HepG2 (cell line): ENCODE data around the gene EIF3L. TPM values are rescaled to one million over a fixed set of nuclear protein-coding genes. Genes with fewer than 3 reads are reported as not detected.

Experiments
- FOSL1 ChIP-seq: sonication (generic); formaldehyde crosslinking; IDR thresholded peaks from 2 replicates; pipeline ENCODE4 v1.9.0; 2021; ENCODE audit warnings: missing genetic modification reagents, borderline replicate concordance
- FOXC1 ChIP-seq: sonication (generic); formaldehyde crosslinking; IDR thresholded peaks from 2 replicates; pipeline ENCODE4 v1.8.0; 2022; ENCODE audit warnings: mild to moderate bottlenecking, missing genetic modification reagents, borderline replicate concordance
- GLI4 ChIP-seq: sonication (generic); formaldehyde crosslinking; IDR thresholded peaks from 2 replicates; pipeline ENCODE4 v1.5.1; 2020; ENCODE audit warnings: missing genetic modification reagents, mild to moderate bottlenecking, moderate library complexity, borderline replicate concordance
- HMG20B ChIP-seq: conservative IDR thresholded peaks from 2 replicates; pipeline ENCODE4 v1.6.1; 2016; ENCODE audit warnings: missing genetic modification reagents, missing compliant biosample characterization
- MYC ChIP-seq: sonication (generic); formaldehyde crosslinking; IDR thresholded peaks from 2 replicates; pipeline ENCODE4 v1.9.0; 2021; ENCODE audit warnings: missing genetic modification reagents, borderline replicate concordance
- PHB2 ChIP-seq: fragments of 450-650 bp; IDR thresholded peaks from 2 replicates; pipeline ENCODE4 v1.6.1; 2018; ENCODE audit not compliant: partially characterized antibody
- RARG ChIP-seq: sonication (generic); formaldehyde crosslinking; IDR thresholded peaks from 2 replicates; pipeline ENCODE4 v1.4.0; 2020; ENCODE audit warnings: low read depth, mild to moderate bottlenecking, missing genetic modification reagents
- RFXANK ChIP-seq: IDR thresholded peaks from 2 replicates; pipeline ENCODE4 v1.6.1; 2016
- SIN3B ChIP-seq: fragments of 150-350 bp; IDR thresholded peaks from 2 replicates; pipeline ENCODE4 v1.6.1; 2014; ENCODE audit warnings: low read length
- SOX6 ChIP-seq, 2 experiments: fragments of 450-650 bp in 1 of 2; sonication (generic) in 1 of 2; formaldehyde crosslinking in 1 of 2; IDR thresholded peaks; 2 replicates each; pipeline versions ENCODE4 v1.4.0 to v1.6.1; 2017 to 2020; ENCODE audit warnings: antibody characterized with exemption in 1 of 2, mild to moderate bottlenecking in 1 of 2, missing genetic modification reagents in 1 of 2
- TBX3 ChIP-seq: fragments of 450-650 bp; IDR thresholded peaks from 2 replicates; pipeline ENCODE4 v1.6.1; 2017; ENCODE audit warnings: antibody characterized with exemption, mild to moderate bottlenecking, inconsistent platforms, borderline replicate concordance
- TEAD3 ChIP-seq: optimal IDR thresholded peaks from 2 replicates; pipeline ENCODE3; 2016; ENCODE audit warnings: borderline replicate concordance
- TMF1 ChIP-seq: sonication (generic); formaldehyde crosslinking; IDR thresholded peaks from 2 replicates; pipeline ENCODE4 v1.8.1; 2022; ENCODE audit warnings: low read depth, missing genetic modification reagents
- U2AF2 ChIP-seq: fragments of 200-400 bp; formaldehyde crosslinking; IDR thresholded peaks from 2 replicates; pipeline ENCODE4 v1.6.1; 2017; ENCODE audit warnings: low read depth, mild to moderate bottlenecking, low read length
- XRCC5 ChIP-seq: fragments of 200-400 bp; formaldehyde crosslinking; optimal IDR thresholded peaks from 2 replicates; pipeline ENCODE3; 2017; ENCODE audit warnings: mild to moderate bottlenecking, low read length
- ZBTB38 ChIP-seq: sonication (generic); formaldehyde crosslinking; IDR thresholded peaks from 2 replicates; pipeline ENCODE4 v1.5.1; 2020; ENCODE audit warnings: mild to moderate bottlenecking, missing genetic modification reagents
- ZNF430 ChIP-seq: sonication (generic); formaldehyde crosslinking; IDR thresholded peaks from 2 replicates; pipeline ENCODE4 v1.9.0; 2021; ENCODE audit warnings: mild to moderate bottlenecking, missing genetic modification reagents
- ZNF431 ChIP-seq: sonication (generic); formaldehyde crosslinking; IDR thresholded peaks from 2 replicates; pipeline ENCODE4 v1.9.0; 2022; ENCODE audit warnings: missing genetic modification reagents, low read depth, mild to moderate bottlenecking, borderline replicate concordance
- ZNF546 ChIP-seq: sonication (generic); formaldehyde crosslinking; conservative IDR thresholded peaks from 2 replicates; pipeline ENCODE4 v1.8.1; 2023; ENCODE audit warnings: mild to moderate bottlenecking, missing genetic modification reagents
- ZNF552 ChIP-seq: sonication (generic); formaldehyde crosslinking; IDR thresholded peaks from 2 replicates; pipeline ENCODE4 v1.9.0; 2022; ENCODE audit warnings: missing genetic modification reagents, mild to moderate bottlenecking, borderline replicate concordance
- ZNF747 ChIP-seq: sonication (generic); formaldehyde crosslinking; IDR thresholded peaks from 2 replicates; pipeline ENCODE4 v1.8.1; 2023; ENCODE audit warnings: missing genetic modification reagents, mild to moderate bottlenecking, borderline replicate concordance
- polyA plus RNA-seq, 8 experiments: library from polyadenylated mRNA; depleted of rRNA in 3 of 8; stranded (reverse) in 7 of 8; unstranded in 1 of 8; fragments of >200 nt; fragmentation: Illumina TruSeq in 4 of 8; extraction: Trizol in 4 of 8; gene quantifications; 2 replicates each; pipeline versions ENCODE4 v1.2.1 to v1.2.3, GENCODE V29; 2011 to 2016; ENCODE audit warnings: low read depth in 4 of 8, missing spikeins in 1 of 8, mixed read lengths in 1 of 8; ENCODE audit not compliant: insufficient read depth in 1 of 8
- total RNA-seq, 5 experiments: library from RNA; depleted of rRNA; stranded (reverse); fragments of >200 nt; fragmentation: Illumina TruSeq; extraction: Trizol; gene quantifications; 2 replicates each; pipeline ENCODE4 v1.2.3, GENCODE V29; 2016; ENCODE audit warnings: low read depth in 1 of 5
- TF ChIP-seq, protein P1 (sequence below): sonication (generic); formaldehyde crosslinking; conservative IDR thresholded peaks from 2 replicates; pipeline ENCODE4 v1.8.0; 2022; ENCODE audit warnings: missing genetic modification reagents
- TF ChIP-seq, protein P2 (sequence below): sonication (generic); formaldehyde crosslinking; IDR thresholded peaks from 2 replicates; pipeline ENCODE4 v1.4.0; 2020; ENCODE audit warnings: missing genetic modification reagents, borderline replicate concordance
- TF ChIP-seq, protein P3 (sequence below): sonication (generic); formaldehyde crosslinking; IDR thresholded peaks from 2 replicates; pipeline ENCODE4 v1.5.0; 2020; ENCODE audit warnings: mild to moderate bottlenecking, missing genetic modification reagents, moderate library complexity

The EIF3L gene
- total and polyA plus RNA-seq, 2 of the 13 experiments (the other 11 are each of a cell fraction or from before 2014, with no cell fraction given), result 514 to 793 TPM

DNA sequence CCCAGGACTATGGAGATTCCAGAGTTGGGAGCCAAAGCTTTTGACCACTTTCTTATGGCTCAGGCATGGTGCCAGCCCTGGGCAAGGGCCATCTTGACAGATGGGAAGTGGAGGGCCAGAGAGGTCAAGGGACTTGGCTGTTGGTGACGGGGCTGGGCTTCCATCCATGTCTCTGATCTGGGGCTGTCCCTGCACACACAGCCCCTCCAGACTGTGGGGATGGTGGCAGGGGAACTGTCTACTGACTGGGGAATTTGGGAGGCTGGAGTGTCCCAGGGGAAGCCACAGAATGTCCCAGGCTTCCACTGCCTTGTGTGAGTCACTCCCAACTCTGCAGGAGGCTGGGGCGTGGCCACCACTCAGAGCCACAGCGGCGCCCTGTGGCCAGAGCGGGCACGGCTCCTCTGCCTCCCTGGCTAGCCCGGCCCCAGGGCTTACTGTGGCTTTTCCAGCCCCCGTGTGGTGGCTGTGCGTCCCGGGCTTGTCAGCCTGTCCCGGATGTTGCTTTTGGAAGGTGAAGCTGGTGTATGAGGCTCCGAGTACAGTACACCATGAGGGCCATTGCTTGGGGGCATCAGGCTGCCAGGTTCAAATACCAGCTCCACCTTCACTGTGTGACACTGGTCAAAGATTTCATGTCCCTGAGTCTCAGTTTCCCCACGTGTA lies 84.6 kb downstream of the EIF3L start (continued):
- TF ChIP-seq, protein P1, sequence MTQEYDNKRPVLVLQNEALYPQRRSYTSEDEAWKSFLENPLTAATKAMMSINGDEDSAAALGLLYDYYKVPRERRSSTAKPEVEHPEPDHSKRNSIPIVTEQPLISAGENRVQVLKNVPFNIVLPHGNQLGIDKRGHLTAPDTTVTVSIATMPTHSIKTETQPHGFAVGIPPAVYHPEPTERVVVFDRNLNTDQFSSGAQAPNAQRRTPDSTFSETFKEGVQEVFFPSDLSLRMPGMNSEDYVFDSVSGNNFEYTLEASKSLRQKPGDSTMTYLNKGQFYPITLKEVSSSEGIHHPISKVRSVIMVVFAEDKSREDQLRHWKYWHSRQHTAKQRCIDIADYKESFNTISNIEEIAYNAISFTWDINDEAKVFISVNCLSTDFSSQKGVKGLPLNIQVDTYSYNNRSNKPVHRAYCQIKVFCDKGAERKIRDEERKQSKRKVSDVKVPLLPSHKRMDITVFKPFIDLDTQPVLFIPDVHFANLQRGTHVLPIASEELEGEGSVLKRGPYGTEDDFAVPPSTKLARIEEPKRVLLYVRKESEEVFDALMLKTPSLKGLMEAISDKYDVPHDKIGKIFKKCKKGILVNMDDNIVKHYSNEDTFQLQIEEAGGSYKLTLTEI (CRISPR knock-in tag), result no peak
- TF ChIP-seq TBX3 (no peak), SOX6 (IDR thresholded peaks at IDR 0.05) (no peak), SOX6 (CRISPR knock-in tag; IDR thresholded peaks at IDR 0.05) (peak; percentile 55), SIN3B (no peak), GLI4 (CRISPR knock-in tag) (no peak), FOXC1 (peak; percentile 54; the same call in 1 of the 2 replicates), FOSL1 (CRISPR knock-in tag) (peak; percentile 52), ZNF552 (CRISPR knock-in tag) (no peak), RFXANK (CRISPR knock-in tag) (no peak), TEAD3 (CRISPR knock-in tag) (peak; percentile 78), ZNF430 (CRISPR knock-in tag) (no peak), HMG20B (CRISPR knock-in tag) (no peak), ZBTB38 (peak; percentile 59; the same call in 1 of the 2 replicates), PHB2 (no peak), U2AF2 (no peak), ZNF546 (CRISPR knock-in tag) (no peak), RARG (CRISPR knock-in tag) (no peak), ZNF431 (no peak), TMF1 (no peak), MYC (CRISPR knock-in tag) (peak; percentile 57; the same call in 1 of the 2 replicates), XRCC5 (peak; percentile 99), ZNF747 (CRISPR knock-in tag) (peak; percentile 57; the same call in 1 of the 2 replicates)
- TF ChIP-seq, protein P2, sequence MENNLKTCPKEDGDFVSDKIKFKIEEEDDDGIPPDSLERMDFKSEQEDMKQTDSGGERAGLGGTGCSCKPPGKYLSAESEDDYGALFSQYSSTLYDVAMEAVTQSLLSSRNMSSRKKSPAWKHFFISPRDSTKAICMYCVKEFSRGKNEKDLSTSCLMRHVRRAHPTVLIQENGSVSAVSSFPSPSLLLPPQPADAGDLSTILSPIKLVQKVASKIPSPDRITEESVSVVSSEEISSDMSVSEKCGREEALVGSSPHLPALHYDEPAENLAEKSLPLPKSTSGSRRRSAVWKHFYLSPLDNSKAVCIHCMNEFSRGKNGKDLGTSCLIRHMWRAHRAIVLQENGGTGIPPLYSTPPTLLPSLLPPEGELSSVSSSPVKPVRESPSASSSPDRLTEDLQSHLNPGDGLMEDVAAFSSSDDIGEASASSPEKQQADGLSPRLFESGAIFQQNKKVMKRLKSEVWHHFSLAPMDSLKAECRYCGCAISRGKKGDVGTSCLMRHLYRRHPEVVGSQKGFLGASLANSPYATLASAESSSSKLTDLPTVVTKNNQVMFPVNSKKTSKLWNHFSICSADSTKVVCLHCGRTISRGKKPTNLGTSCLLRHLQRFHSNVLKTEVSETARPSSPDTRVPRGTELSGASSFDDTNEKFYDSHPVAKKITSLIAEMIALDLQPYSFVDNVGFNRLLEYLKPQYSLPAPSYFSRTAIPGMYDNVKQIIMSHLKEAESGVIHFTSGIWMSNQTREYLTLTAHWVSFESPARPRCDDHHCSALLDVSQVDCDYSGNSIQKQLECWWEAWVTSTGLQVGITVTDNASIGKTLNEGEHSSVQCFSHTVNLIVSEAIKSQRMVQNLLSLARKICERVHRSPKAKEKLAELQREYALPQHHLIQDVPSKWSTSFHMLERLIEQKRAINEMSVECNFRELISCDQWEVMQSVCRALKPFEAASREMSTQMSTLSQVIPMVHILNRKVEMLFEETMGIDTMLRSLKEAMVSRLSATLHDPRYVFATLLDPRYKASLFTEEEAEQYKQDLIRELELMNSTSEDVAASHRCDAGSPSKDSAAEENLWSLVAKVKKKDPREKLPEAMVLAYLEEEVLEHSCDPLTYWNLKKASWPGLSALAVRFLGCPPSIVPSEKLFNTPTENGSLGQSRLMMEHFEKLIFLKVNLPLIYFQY, result 0 out of 2 replicates have a peak, but pooled peaks have one; percentile 34
- TF ChIP-seq, protein P3, sequence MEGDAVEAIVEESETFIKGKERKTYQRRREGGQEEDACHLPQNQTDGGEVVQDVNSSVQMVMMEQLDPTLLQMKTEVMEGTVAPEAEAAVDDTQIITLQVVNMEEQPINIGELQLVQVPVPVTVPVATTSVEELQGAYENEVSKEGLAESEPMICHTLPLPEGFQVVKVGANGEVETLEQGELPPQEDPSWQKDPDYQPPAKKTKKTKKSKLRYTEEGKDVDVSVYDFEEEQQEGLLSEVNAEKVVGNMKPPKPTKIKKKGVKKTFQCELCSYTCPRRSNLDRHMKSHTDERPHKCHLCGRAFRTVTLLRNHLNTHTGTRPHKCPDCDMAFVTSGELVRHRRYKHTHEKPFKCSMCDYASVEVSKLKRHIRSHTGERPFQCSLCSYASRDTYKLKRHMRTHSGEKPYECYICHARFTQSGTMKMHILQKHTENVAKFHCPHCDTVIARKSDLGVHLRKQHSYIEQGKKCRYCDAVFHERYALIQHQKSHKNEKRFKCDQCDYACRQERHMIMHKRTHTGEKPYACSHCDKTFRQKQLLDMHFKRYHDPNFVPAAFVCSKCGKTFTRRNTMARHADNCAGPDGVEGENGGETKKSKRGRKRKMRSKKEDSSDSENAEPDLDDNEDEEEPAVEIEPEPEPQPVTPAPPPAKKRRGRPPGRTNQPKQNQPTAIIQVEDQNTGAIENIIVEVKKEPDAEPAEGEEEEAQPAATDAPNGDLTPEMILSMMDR (CRISPR knock-in tag), result peak; percentile 99
